Ramos (cell line): Measurements from ENCODE around the gene MEOX2.

Source experiments
- in situ Hi-C: fragments of 300-500 bp; cut with MboI; formaldehyde crosslinking; loops from one replicate; pipeline ENCODE4 v1.14.3; 2022; ENCODE audit warnings: low sequenced_read_pairs; ENCODE audit not compliant: unreplicated experiment

Gene MEOX2

GRCh38 chr7:15621468-15621867 is 65.0 kb downstream of the MEOX2 start:
- in situ Hi-C loops: no loop called here

- in situ Hi-C loops: no loop called here
Measured at GRCh38 chr7:15620491-15621185, 65.8 kb downstream of the MEOX2 start.

GRCh38 chr7:15618275-15618674 is 68.2 kb downstream of the MEOX2 start:
- in situ Hi-C loops: no loop called here

DNA sequence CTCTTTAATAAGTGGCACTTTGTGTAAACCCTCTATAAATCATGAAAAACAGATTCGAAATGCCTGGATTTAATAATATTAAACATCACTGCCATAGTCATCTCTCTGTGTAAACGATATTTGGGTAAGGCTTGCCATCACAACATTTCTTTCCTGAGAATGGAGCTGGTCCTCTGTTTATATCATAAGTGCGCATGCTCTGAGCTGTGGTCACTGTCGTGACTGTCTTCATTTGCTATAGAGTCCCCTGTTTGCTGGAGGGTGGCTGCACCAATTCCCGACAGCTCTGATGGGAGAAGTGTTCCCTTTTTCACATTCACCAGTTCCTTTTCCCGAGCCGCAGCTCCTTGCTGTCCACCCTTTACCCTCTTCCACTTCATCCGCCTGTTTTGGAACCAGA is 74.3 kb downstream of the MEOX2 start:
- in situ Hi-C loops: no loop called here

GRCh38 chr7:15610503-15610902 is 76.0 kb downstream of the MEOX2 start:
- in situ Hi-C loops: no loop called here

DNA sequence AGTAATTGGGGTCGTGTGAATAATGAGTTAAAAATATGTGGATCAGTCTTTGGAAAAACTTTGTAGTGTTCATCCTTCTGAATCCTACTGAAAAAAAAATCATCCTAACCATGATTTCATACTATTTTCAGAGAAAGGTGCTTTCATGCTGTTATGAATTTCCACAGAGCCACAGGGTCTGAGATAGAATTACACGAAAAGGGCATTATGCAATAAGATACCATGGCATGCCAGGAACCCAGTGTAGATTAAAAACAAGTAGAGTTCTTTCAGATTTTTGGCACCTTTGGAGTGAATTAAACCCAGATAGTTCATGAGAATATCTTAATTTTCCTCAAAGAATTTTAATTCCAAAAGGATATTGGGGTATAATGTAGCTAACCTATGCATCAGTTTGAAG is 77.2 kb downstream of the MEOX2 start:
- in situ Hi-C loops: no loop called here

GRCh38 chr7:15607529-15608210 is 78.8 kb downstream of the MEOX2 start:
- in situ Hi-C loops: no loop called here

DNA sequence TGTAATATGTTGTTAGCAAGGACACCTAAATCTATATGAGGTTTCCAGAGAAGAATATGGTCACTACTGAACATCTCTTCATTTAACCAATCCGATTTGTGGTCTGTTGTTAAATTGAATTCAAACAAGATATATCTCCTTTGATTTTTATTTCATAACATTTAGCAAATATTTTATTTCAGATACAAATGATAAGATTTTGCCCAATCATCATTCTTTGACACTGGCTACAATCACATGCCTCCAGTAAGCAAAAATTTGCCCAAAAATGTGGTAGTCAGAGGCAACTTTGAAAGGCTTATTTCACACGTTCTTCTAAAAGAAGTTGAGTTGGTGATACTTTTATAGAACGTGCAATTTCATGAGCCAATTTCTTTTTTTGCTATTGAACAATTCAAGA is 79.9 kb downstream of the MEOX2 start:
- in situ Hi-C loops: no loop called here

GRCh38 chr7:15604166-15604565 is 82.3 kb downstream of the MEOX2 start:
- in situ Hi-C loops: no loop called here

- in situ Hi-C loops: no loop called here
Measured at GRCh38 chr7:15603124-15603523, 83.4 kb downstream of the MEOX2 start.

GRCh38 chr7:15602236-15602635 is 84.2 kb downstream of the MEOX2 start:
- in situ Hi-C loops: no loop called here

GRCh38 chr7:15601175-15601574 is 85.3 kb downstream of the MEOX2 start:
- in situ Hi-C loops: no loop called here

GRCh38 chr7:15600298-15600697 is 86.2 kb downstream of the MEOX2 start:
- in situ Hi-C loops: no loop called here

DNA sequence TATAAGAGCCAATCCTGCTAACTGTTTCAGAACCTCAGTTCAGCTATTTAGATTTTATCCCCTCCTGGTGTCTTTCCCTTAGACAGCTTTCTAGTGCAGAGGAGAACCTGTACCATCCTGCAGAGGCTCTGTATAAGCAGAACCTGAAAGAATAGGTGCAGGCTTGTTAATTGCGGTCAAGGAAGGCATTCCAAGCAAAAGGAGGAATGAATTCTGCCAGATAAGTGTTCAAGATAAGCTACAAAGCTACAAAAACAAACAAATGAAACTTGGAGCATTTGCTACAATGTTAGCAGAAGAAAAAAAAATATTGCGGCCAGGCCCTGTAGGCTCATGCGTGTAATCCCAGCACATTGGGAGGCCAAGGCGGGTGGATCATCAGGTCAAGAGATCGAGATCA is 92.0 kb downstream of the MEOX2 start:
- in situ Hi-C loops: no loop called here

DNA sequence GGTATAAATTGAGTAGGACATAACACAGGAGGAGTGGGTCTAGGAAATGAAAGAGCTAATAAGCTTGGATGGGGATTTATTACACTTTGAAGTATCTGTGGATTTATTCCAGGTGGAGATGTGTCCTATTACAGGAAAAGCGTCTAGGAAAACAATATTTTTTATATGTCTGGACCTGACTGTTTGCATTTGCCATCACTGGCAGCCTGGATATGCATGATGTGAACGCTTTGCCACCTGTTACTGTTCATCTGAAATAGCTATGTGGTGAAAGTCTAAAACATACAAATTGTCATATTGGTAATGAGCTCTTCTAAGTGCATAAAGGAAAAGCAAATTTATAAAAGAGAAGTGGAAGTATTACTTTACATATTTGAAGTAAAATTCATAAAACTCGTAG is 93.1 kb downstream of the MEOX2 start:
- in situ Hi-C loops: no loop called here

GRCh38 chr7:15586266-15586665 is 100.2 kb downstream of the MEOX2 start:
- in situ Hi-C loops: no loop called here

DNA sequence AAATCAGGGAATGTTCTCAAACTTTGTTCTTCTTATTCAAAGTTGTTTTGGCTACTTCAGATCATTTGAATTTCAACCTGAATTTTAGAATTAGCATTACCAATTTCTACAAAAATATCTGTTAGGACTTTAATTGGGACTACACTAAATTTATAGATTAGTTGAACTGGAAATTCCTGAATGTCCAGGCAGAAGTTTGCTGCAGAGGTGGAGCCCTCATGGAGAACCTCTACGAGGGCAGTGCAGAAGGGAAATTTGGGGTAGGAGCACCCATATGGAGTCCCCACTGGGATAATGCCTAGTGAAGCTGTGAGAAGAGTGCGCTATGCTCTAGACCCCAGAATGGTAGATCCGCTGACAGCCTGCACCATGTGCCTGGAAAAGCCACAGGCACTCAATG is 101.9 kb downstream of the MEOX2 start:
- in situ Hi-C loops: no loop called here

GRCh38 chr7:15582773-15583172 is 103.7 kb downstream of the MEOX2 start:
- in situ Hi-C loops: no loop called here

DNA sequence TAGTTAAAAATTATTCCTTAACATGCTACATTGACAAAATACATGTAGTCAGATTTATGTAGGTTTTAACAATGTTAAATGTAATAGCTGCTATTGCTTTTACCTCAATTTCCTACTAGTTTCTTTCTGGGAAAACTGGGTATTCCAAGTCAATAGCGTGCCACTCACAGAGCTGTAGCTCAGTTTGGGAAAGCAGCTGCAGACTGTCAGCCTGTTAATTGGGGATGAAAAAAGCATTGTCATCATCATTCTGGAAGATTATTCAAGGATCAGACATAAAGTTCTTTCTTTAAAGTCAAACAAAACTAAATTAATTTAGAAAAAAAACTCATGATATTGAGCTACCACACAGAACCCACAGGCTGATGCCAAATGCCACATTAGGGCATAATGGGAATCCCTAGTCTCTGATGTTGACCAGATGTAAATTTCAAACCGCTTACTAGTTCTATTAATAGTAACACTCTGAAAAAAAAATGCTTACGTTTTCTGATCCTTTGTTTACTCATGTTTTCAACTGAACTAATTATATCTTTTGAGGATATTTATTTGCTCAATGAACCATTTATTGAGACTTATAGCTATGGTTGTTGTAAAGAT is 105.0 kb downstream of the MEOX2 start:
- in situ Hi-C loops: no loop called here

DNA sequence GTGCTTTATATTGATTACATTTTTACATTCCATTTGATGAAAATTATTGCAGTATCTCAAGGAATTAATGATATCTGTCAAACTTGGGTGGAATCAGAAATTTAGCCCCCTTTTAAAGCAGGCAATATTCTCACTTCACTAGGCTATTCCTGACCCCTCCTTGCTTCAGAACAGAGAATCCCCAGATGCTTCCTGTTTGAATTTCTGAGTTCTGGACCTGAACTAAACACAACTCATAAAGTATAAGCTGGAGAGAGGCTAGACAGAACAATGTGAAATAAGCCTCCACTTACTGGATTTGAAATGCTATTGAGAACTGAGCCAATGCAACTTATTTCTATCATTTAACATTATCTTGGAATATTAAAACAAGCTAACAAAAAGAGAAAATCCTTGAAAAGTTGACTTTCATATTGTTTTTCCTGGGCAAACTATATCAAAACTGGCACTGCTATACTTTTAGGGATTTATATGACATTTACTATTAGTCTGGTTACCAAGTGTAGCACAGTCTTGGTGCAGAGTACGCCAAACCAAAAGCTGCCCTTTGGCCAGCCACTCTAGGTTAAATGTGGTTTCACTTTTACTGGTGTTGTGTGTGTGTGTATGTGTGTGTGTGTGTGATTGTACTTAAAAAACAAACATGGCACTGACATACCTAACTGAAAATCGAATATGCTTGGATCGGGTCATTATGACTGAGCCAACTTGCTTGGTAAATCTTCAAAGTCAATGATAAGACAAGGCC is 105.7 kb downstream of the MEOX2 start:
- in situ Hi-C loops: no loop called here

DNA sequence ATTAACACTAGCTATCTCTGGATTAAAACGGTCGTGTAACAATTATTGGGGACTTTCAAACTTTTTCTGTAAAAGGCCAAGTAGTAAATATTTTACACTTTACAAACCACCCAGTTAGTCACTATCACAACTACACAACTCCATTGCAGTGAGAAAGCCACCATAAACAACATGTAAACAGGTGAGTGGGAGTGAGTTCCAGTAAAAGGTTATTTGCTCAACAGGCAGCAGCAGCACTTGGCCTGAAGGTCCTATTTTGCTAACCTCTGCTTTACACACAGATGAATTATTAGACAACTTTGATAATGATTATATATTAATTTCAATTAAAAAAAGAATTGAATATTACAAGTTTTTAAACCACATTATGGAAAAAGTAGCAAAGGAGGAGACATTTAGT is 108.9 kb downstream of the MEOX2 start:
- in situ Hi-C loops: no loop called here
